HL-60 (cell line): ENCODE data around the gene CAST.

Experiments used
- GABPA ChIP-seq: IDR thresholded peaks from 2 replicates; pipeline ENCODE4 v1.6.1; 2012; ENCODE audit warnings: low read depth
- POLR2AphosphoS5 ChIP-seq: IDR thresholded peaks from 2 replicates; pipeline ENCODE4 v1.6.1; 2012; ENCODE audit warnings: low read depth
- TF ChIP-seq, protein P1 (sequence below): IDR thresholded peaks from one replicate; pipeline ENCODE4 v1.5.1; 2011; ENCODE audit warnings: low read length, control low read depth, inconsistent platforms; ENCODE audit not compliant: insufficient read depth
- TF ChIP-seq, protein P2 (sequence below): IDR thresholded peaks from 2 replicates; pipeline ENCODE4 v1.6.1; 2012; ENCODE audit warnings: low read depth; ENCODE audit not compliant: insufficient replicate concordance

DNA sequence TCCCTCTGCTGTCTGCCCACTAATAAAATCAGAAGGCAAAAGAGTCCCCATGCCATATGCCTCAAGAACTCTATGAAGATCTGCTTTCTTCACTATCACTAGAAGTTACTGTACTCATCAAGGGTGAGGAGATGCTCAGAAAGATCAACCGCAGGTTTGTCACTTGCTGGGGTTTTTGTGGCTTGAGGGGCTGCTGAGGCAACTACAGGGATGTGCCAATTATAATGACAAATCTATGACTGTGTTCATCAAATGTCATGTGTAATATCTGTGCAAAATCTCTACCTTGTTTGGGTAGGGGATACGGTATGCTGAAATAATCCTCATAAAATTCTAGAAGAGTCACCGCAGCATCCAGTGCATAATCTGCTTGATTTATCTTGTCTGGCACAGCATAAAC, 132.6 kb downstream of the CAST start:
- TF ChIP-seq, protein P1, sequence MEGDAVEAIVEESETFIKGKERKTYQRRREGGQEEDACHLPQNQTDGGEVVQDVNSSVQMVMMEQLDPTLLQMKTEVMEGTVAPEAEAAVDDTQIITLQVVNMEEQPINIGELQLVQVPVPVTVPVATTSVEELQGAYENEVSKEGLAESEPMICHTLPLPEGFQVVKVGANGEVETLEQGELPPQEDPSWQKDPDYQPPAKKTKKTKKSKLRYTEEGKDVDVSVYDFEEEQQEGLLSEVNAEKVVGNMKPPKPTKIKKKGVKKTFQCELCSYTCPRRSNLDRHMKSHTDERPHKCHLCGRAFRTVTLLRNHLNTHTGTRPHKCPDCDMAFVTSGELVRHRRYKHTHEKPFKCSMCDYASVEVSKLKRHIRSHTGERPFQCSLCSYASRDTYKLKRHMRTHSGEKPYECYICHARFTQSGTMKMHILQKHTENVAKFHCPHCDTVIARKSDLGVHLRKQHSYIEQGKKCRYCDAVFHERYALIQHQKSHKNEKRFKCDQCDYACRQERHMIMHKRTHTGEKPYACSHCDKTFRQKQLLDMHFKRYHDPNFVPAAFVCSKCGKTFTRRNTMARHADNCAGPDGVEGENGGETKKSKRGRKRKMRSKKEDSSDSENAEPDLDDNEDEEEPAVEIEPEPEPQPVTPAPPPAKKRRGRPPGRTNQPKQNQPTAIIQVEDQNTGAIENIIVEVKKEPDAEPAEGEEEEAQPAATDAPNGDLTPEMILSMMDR = no peak
- no peak for TF ChIP-seq POLR2AphosphoS5
- TF ChIP-seq GABPA = no peak
- TF ChIP-seq, protein P2, sequence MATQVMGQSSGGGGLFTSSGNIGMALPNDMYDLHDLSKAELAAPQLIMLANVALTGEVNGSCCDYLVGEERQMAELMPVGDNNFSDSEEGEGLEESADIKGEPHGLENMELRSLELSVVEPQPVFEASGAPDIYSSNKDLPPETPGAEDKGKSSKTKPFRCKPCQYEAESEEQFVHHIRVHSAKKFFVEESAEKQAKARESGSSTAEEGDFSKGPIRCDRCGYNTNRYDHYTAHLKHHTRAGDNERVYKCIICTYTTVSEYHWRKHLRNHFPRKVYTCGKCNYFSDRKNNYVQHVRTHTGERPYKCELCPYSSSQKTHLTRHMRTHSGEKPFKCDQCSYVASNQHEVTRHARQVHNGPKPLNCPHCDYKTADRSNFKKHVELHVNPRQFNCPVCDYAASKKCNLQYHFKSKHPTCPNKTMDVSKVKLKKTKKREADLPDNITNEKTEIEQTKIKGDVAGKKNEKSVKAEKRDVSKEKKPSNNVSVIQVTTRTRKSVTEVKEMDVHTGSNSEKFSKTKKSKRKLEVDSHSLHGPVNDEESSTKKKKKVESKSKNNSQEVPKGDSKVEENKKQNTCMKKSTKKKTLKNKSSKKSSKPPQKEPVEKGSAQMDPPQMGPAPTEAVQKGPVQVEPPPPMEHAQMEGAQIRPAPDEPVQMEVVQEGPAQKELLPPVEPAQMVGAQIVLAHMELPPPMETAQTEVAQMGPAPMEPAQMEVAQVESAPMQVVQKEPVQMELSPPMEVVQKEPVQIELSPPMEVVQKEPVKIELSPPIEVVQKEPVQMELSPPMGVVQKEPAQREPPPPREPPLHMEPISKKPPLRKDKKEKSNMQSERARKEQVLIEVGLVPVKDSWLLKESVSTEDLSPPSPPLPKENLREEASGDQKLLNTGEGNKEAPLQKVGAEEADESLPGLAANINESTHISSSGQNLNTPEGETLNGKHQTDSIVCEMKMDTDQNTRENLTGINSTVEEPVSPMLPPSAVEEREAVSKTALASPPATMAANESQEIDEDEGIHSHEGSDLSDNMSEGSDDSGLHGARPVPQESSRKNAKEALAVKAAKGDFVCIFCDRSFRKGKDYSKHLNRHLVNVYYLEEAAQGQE = no peak
